ENCODE results near the gene MAT2A. TPM values are rescaled to one million over a fixed set of nuclear protein-coding genes. Genes with fewer than 3 reads are reported as not detected.
"Not testable (repeated sequence)": the region's sequence is repeated elsewhere in the genome, so short reads cannot be mapped to it uniquely, and the experiment has no call there.

MAT2A gene
- total and polyA plus RNA-seq, 10 of the 15 experiments (the other 5 are each of a cell fraction or from before 2014, with no cell fraction given): 97.6 to 408 (median 290) TPM

- TF ChIP-seq REST (IDR thresholded peaks at IDR 0.05; ENCODE audit: low read depth, low read length): no peak
Observed at GRCh38 chr2:85591563-85591962, 52.6 kb downstream of the MAT2A start (continued).

GRCh38 chr2:85592299-85592698, 53.3 kb downstream of the MAT2A start:
- CTCF ChIA-PET: interaction anchor here (0.9 kb wide), 1 partner anchor 153 kb away, joined by 3 read pairs; no protein-coding TSS in a partner anchor
- FAIRE-seq; H3K9me3 ChIP-seq (replicated peaks; ENCODE audit: control insufficient read depth, insufficient read depth, low read length); H4K20me1 ChIP-seq (ENCODE audit: control insufficient read depth, insufficient read depth); H3K4me2 ChIP-seq (ENCODE audit: control insufficient read depth, insufficient read depth); H3K4me3 ChIP-seq; BruUV-seq (replicated peaks); RAD21 ChIA-PET (ENCODE audit: unreplicated experiment); DNase-seq (ENCODE audit: low read depth, low spot score); H2AFZ ChIP-seq (ENCODE audit: control insufficient read depth, low read depth, low read length); H3K36me3 ChIP-seq (ENCODE audit: control insufficient read depth in 2 of 2, insufficient read depth in 2 of 2, low read length in 1 of 2); intact Hi-C loops (cut with micrococcal nuclease; ENCODE audit: unreplicated experiment); H3K27ac ChIP-seq (ENCODE audit: control insufficient read depth, insufficient read depth); H3K4me1 ChIP-seq (ENCODE audit: control insufficient read depth, insufficient read depth, low read length); H3K27me3 ChIP-seq (replicated peaks in 1 of 2; ENCODE audit: control insufficient read depth in 2 of 2, insufficient read depth in 2 of 2, low read length in 1 of 2); in situ Hi-C loops (cut with MboI); ATAC-seq; H3K9ac ChIP-seq (ENCODE audit: control insufficient read depth, insufficient read depth, low read length): not testable (repeated sequence)
- SMC1A ChIA-PET (ENCODE audit: uncharacterized antibody, unreplicated experiment): interaction anchor here (0.5 to 2.3 kb wide), 2 partner anchors 15 to 306 kb away, joined by 4 to 6 read pairs; partner anchors contain the start of gene VAMP8
- peaks cover 27% of the 10 kb centered on the region for H3K79me2 ChIP-seq (ENCODE audit: control insufficient read depth, insufficient read depth, low read length)
- WGBS (ENCODE audit: insufficient coverage, insufficient replicate concordance, low lambda C conversion rate, missing lambda C conversion rate): 99% methylated on average over 9 of the region's 9 CpGs
- POLR2A ChIA-PET: interaction anchor here (0.6 to 1.4 kb wide), 2 partner anchors 15 to 19 kb away, joined by 3 to 8 read pairs; partner anchors contain the start of genes C2orf68 and VAMP8
